ENCODE measurements around the gene EDEM3.

EDEM3 gene

GRCh38 chr1:184793967-184794366, 39.3 kb upstream of the EDEM3 start:
- H3K4me3 ChIP-seq (ENCODE audit: low read depth, low read length), result no peak overlapping the region
- no peak for DNase-seq (ENCODE audit: low read depth)
- TF ChIP-seq, protein P1, sequence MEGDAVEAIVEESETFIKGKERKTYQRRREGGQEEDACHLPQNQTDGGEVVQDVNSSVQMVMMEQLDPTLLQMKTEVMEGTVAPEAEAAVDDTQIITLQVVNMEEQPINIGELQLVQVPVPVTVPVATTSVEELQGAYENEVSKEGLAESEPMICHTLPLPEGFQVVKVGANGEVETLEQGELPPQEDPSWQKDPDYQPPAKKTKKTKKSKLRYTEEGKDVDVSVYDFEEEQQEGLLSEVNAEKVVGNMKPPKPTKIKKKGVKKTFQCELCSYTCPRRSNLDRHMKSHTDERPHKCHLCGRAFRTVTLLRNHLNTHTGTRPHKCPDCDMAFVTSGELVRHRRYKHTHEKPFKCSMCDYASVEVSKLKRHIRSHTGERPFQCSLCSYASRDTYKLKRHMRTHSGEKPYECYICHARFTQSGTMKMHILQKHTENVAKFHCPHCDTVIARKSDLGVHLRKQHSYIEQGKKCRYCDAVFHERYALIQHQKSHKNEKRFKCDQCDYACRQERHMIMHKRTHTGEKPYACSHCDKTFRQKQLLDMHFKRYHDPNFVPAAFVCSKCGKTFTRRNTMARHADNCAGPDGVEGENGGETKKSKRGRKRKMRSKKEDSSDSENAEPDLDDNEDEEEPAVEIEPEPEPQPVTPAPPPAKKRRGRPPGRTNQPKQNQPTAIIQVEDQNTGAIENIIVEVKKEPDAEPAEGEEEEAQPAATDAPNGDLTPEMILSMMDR (IDR thresholded peaks at IDR 0.05; ENCODE audit: low read depth, low read length, missing control alignments), result no peak

- TF ChIP-seq, protein P1 (IDR thresholded peaks at IDR 0.05; ENCODE audit: low read depth, low read length, missing control alignments), result no peak
- H3K4me3 ChIP-seq (ENCODE audit: low read depth, low read length), result no peak overlapping the region
- DNase-seq (ENCODE audit: low read depth), result no peak
Observed at GRCh38 chr1:184792450-184792969, 37.9 kb upstream of the EDEM3 start.

DNA sequence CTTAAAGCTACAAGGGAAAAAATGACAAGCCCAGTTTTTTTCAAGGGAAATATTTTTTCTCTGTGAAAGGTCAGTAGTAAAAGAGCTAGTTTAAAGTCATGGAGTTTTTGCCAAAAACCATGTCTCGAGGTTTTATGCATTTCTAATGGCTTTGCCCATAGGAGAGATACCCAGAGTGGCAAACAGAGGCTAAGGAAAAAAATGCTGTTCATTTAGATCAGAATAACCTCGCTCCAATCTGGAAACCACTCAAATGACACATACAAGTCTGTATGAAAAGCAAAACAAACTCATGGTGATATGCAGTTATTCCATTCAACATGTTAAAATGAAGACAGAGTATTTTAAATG, 36.9 kb upstream of the EDEM3 start:
- TF ChIP-seq, protein P1 (IDR thresholded peaks at IDR 0.05; ENCODE audit: low read depth, low read length, missing control alignments), result no peak
- DNase-seq (ENCODE audit: low read depth), result no peak

GRCh38 chr1:184790642-184791549, 36.2 kb upstream of the EDEM3 start:
- DNase-seq (ENCODE audit: low read depth), result no peak
- TF ChIP-seq, protein P1 (IDR thresholded peaks at IDR 0.05; ENCODE audit: low read depth, low read length, missing control alignments), result no peak
- H3K4me3 ChIP-seq (ENCODE audit: low read depth, low read length), result no peak overlapping the region

More for the DNA sequence above, 36.9 kb upstream of the EDEM3 start:
- H3K4me3 ChIP-seq (ENCODE audit: low read depth, low read length), result no peak overlapping the region

DNA sequence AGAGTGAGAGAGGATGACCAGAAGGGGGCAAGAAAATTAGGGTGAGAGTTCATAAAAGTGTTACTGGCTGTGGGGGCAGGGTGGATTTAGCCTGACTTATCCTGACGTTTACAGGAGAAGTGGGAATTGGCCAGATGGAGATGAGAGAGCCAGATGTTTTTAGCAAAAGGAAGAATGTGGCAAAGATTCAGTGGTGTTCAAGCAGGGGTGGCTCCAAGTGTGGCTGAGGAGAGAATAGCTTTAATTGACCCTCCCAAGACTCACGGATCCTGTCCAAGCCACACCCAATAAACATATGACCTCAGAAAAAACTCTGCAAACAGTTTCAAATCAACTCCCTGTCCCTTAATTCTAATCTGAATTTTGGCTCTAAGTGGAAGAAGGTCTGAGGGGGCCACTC, 35.2 kb upstream of the EDEM3 start:
- TF ChIP-seq, protein P1 (IDR thresholded peaks at IDR 0.05; ENCODE audit: low read depth, low read length, missing control alignments), result no peak
- no peak overlapping the region for H3K4me3 ChIP-seq (ENCODE audit: low read depth, low read length)
- DNase-seq (ENCODE audit: low read depth), result no peak

- TF ChIP-seq, protein P1 (IDR thresholded peaks at IDR 0.05; ENCODE audit: low read depth, low read length, missing control alignments), result no peak
- DNase-seq (ENCODE audit: low read depth), result no peak
- H3K4me3 ChIP-seq (ENCODE audit: low read depth, low read length), result no peak overlapping the region
Observed at GRCh38 chr1:184788970-184789369, 34.3 kb upstream of the EDEM3 start.
